H9 (cell line): ENCODE data around the gene RAET1L. TPM values are rescaled to one million over a fixed set of nuclear protein-coding genes. Genes with fewer than 3 reads are reported as not detected.

Experiments used
- DNase-seq: peaks from one replicate; pipeline ENCODE4 v3.0.0-alpha.2; 2017
- H2AFZ ChIP-seq: one replicate; pipeline ENCODE4 v1.6.1; 2013; ENCODE audit warnings: mild to moderate bottlenecking, low read length, control low read depth, moderate library complexity
- H2AK5ac ChIP-seq: 2 replicates; pipeline ENCODE4 v1.6.1; 2013; ENCODE audit warnings: low read length, control low read depth, mixed read lengths; ENCODE audit not compliant: insufficient read length
- H2BK120ac ChIP-seq: one replicate; pipeline ENCODE4 v1.6.1; 2013; ENCODE audit warnings: low read depth, mild to moderate bottlenecking, low read length, control low read depth, inconsistent platforms; ENCODE audit not compliant: poor library complexity, severe bottlenecking
- H2BK12ac ChIP-seq: 2 replicates; pipeline ENCODE4 v1.6.1; 2013; ENCODE audit warnings: low read length, control low read depth, mixed read lengths, low read depth; ENCODE audit not compliant: insufficient read length
- H2BK15ac ChIP-seq: 2 replicates; pipeline ENCODE4 v1.6.1; 2013; ENCODE audit warnings: low read depth, low read length, control low read depth
- H2BK20ac ChIP-seq: one replicate; pipeline ENCODE4 v1.6.1; 2013; ENCODE audit warnings: low read depth, mild to moderate bottlenecking, low read length, control low read depth, inconsistent platforms; ENCODE audit not compliant: poor library complexity, severe bottlenecking
- H2BK5ac ChIP-seq: 2 replicates; pipeline ENCODE4 v1.6.1; 2013; ENCODE audit warnings: low read length, control low read depth, mixed read lengths; ENCODE audit not compliant: insufficient read length
- H3K14ac ChIP-seq: 2 replicates; pipeline ENCODE4 v1.6.1; 2013; ENCODE audit warnings: low read length, control low read depth; ENCODE audit not compliant: insufficient read depth
- H3K18ac ChIP-seq: 2 replicates; pipeline ENCODE4 v1.6.1; 2013; ENCODE audit warnings: low read depth, mild to moderate bottlenecking, mixed read lengths, low read length, control low read depth; ENCODE audit not compliant: insufficient read length
- H3K23ac ChIP-seq: 2 replicates; pipeline ENCODE4 v1.6.1; 2013; ENCODE audit warnings: low read length, control low read depth, mixed read lengths, low read depth; ENCODE audit not compliant: insufficient read length
- H3K23me2 ChIP-seq: 2 replicates; pipeline ENCODE4 v1.6.1; 2013; ENCODE audit warnings: low read depth, mild to moderate bottlenecking, mixed read lengths, low read length, control low read depth; ENCODE audit not compliant: insufficient read length, poor library complexity, severe bottlenecking
- H3K27ac ChIP-seq: 2 replicates; pipeline ENCODE4 v1.5.1; 2013; ENCODE audit warnings: low read length, control low read depth, mixed read lengths, low read depth; ENCODE audit not compliant: insufficient read length
- H3K27me3 ChIP-seq: 2 replicates; pipeline ENCODE4 v1.6.1; 2013; ENCODE audit warnings: low read length, control low read depth, inconsistent platforms; ENCODE audit not compliant: insufficient read depth
- H3K4ac ChIP-seq: 2 replicates; pipeline ENCODE4 v1.6.1; 2013; ENCODE audit warnings: low read depth, mild to moderate bottlenecking, control low read depth, inconsistent platforms, low read length, moderate library complexity
- H3K4me1 ChIP-seq: 2 replicates; pipeline ENCODE4 v1.6.1; 2013; ENCODE audit warnings: low read length, control low read depth, inconsistent platforms; ENCODE audit not compliant: insufficient read depth
- H3K4me2 ChIP-seq: 2 replicates; pipeline ENCODE4 v1.6.1; 2013; ENCODE audit warnings: low read length, control low read depth, mixed read lengths; ENCODE audit not compliant: insufficient read length, insufficient read depth
- H3K56ac ChIP-seq: 2 replicates; pipeline ENCODE4 v1.6.1; 2013; ENCODE audit warnings: low read depth, mild to moderate bottlenecking, mixed read lengths, low read length, control low read depth; ENCODE audit not compliant: insufficient read length
- H3K79me1 ChIP-seq: 2 replicates; pipeline ENCODE4 v1.6.1; 2013; ENCODE audit warnings: low read depth, mild to moderate bottlenecking, moderate library complexity, low read length, control low read depth, inconsistent platforms; ENCODE audit not compliant: insufficient read depth, poor library complexity, severe bottlenecking
- H3K79me2 ChIP-seq: 2 replicates; pipeline ENCODE4 v1.6.1; 2013; ENCODE audit warnings: low read length, control low read depth, inconsistent platforms; ENCODE audit not compliant: insufficient read depth
- H3K9ac ChIP-seq: 2 replicates; pipeline ENCODE4 v1.6.1; 2013; ENCODE audit warnings: low read length, control low read depth, mixed read lengths; ENCODE audit not compliant: insufficient read length; ENCODE audit errors: extremely low read depth
- H3K9me3 ChIP-seq: one replicate; pipeline ENCODE4 v1.6.1; 2013; ENCODE audit warnings: low read depth, low read length, inconsistent platforms; ENCODE audit not compliant: control insufficient read depth
- H3T11ph ChIP-seq: one replicate; pipeline ENCODE4 v1.6.1; 2013; ENCODE audit warnings: mild to moderate bottlenecking, low read length, control low read depth, inconsistent platforms
- H4K20me1 ChIP-seq: one replicate; pipeline ENCODE4 v1.6.1; 2013; ENCODE audit not compliant: control insufficient read depth, insufficient read length, insufficient read depth
- H4K5ac ChIP-seq: 2 replicates; pipeline ENCODE4 v1.6.1; 2013; ENCODE audit warnings: low read depth, mild to moderate bottlenecking, mixed read lengths, low read length, control low read depth; ENCODE audit not compliant: insufficient read length
- H4K8ac ChIP-seq: replicated peaks from 2 replicates; pipeline ENCODE4 v1.6.1; 2013; ENCODE audit warnings: low read length, control low read depth, mixed read lengths, low read depth; ENCODE audit not compliant: insufficient read length
- H4K91ac ChIP-seq: 2 replicates; pipeline ENCODE4 v1.6.1; 2013; ENCODE audit warnings: low read depth, mild to moderate bottlenecking, moderate library complexity, mixed read lengths, low read length, control low read depth; ENCODE audit not compliant: insufficient read length
- H3K27ac Mint-ChIP-seq, 3 experiments: 2 replicates in 2 of 3; 3 replicates in 1 of 3; pipeline ENCODE4 v1.8.0; 2020 to 2021; ENCODE audit warnings: mixed read lengths in 3 of 3, mild to moderate bottlenecking in 1 of 3, moderate library complexity in 1 of 3
- H3K27me3 Mint-ChIP-seq: 2 replicates; pipeline ENCODE4 v1.8.0; 2021; ENCODE audit warnings: low read depth, mild to moderate bottlenecking, moderate library complexity, mixed read lengths
- H3K36me3 Mint-ChIP-seq, 3 experiments: 2 replicates in 2 of 3; 3 replicates in 1 of 3; pipeline ENCODE4 v1.8.0; 2020 to 2021; ENCODE audit warnings: low read depth in 3 of 3, mixed read lengths in 3 of 3; ENCODE audit not compliant: insufficient read depth in 1 of 3
- H3K4me1 Mint-ChIP-seq, 2 experiments: 2 replicates each; pipeline ENCODE4 v1.8.0; 2020; ENCODE audit warnings: mixed read lengths in 2 of 2
- H3K4me3 Mint-ChIP-seq, 2 experiments: 2 replicates in 1 of 2; 3 replicates in 1 of 2; pipeline ENCODE4 v1.8.0; 2020 to 2021; ENCODE audit warnings: mild to moderate bottlenecking in 2 of 2, mixed read lengths in 2 of 2, moderate library complexity in 1 of 2
- H3K9me3 Mint-ChIP-seq, 2 experiments: 2 replicates in 1 of 2; 3 replicates in 1 of 2; pipeline ENCODE4 v1.8.0; 2020; ENCODE audit warnings: mild to moderate bottlenecking in 2 of 2, mixed read lengths in 2 of 2, moderate library complexity in 1 of 2
- WGBS: extraction: QIAGEN DNeasy Blood & Tissue Kit; methylation state at CpG from one replicate; pipeline ENCODE4 v1.1.7; 2013; ENCODE audit warnings: missing lambda C conversion rate, low lambda C conversion rate, mixed read lengths; ENCODE audit not compliant: insufficient read length; ENCODE audit errors: extremely low coverage; 5-methylcytosine and 5-hydroxymethylcytosine counted together
- total RNA-seq: library from RNA; stranded (reverse); gene quantifications from 2 replicates; pipeline ENCODE4 v1.2.1, GENCODE V29; 2021
- TF ChIP-seq, protein P1 (sequence below): fragments of 200-600 bp; sonication (generic); conservative IDR thresholded peaks from 3 replicates; pipeline ENCODE4 v1.8.0; 2021; ENCODE audit warnings: antibody characterized with exemption, mild to moderate bottlenecking

The RAET1L gene
- total RNA-seq, 1 experiment from 2014 or later = not detected

DNA sequence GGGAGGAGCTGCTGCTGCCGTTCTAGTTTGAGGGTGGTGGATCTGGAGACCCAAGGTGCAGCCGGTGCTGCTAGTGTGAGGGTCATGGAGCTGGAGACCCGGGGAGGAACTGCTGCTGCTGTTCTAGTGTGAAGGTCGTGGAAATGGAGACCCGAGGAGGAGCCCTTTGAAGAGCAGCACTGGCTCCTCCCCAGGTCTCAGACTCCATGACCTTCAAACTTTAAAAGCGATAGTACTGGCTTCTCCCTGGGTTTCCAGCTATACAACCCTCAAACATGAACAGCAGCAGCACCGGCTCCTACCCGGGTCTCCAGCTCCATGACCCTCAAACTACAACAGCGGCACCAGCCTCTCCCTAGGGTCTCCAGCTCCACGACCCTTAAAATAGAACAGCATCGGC, 28.1 kb upstream of the RAET1L start:
- H3K56ac ChIP-seq = no peak overlapping the region
- no peak overlapping the region for H3K27ac Mint-ChIP-seq
- no peaks in the 10 kb centered on the region; the same call in 1 of the 2 replicates for H3K27me3 ChIP-seq
- no peaks in the 10 kb centered on the region for H3K4me1 Mint-ChIP-seq
- no peak overlapping the region for H4K5ac ChIP-seq
- peaks cover 0 to 5% (median 3%) of the 10 kb centered on the region in 3 experiments; a peak in 5 of 7 replicates for H3K36me3 Mint-ChIP-seq
- no peak overlapping the region for H4K91ac ChIP-seq
- peaks cover 60% of the 10 kb centered on the region for H3K27me3 Mint-ChIP-seq
- H3K79me1 ChIP-seq = no peaks in the 10 kb centered on the region
- H3K23me2 ChIP-seq = no peaks in the 10 kb centered on the region
- H3K14ac ChIP-seq = no peak overlapping the region
- no peak overlapping the region for H4K8ac ChIP-seq
- H2AK5ac ChIP-seq = no peak overlapping the region
- H2BK20ac ChIP-seq = no peak overlapping the region
- H2BK12ac ChIP-seq = no peak overlapping the region
- no peak overlapping the region for H2BK15ac ChIP-seq
- no peaks in the 10 kb centered on the region for H4K20me1 ChIP-seq
- TF ChIP-seq, protein P1, sequence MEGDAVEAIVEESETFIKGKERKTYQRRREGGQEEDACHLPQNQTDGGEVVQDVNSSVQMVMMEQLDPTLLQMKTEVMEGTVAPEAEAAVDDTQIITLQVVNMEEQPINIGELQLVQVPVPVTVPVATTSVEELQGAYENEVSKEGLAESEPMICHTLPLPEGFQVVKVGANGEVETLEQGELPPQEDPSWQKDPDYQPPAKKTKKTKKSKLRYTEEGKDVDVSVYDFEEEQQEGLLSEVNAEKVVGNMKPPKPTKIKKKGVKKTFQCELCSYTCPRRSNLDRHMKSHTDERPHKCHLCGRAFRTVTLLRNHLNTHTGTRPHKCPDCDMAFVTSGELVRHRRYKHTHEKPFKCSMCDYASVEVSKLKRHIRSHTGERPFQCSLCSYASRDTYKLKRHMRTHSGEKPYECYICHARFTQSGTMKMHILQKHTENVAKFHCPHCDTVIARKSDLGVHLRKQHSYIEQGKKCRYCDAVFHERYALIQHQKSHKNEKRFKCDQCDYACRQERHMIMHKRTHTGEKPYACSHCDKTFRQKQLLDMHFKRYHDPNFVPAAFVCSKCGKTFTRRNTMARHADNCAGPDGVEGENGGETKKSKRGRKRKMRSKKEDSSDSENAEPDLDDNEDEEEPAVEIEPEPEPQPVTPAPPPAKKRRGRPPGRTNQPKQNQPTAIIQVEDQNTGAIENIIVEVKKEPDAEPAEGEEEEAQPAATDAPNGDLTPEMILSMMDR = no peak
- no peak overlapping the region for H3K4me3 Mint-ChIP-seq
- no peak overlapping the region for H3K9ac ChIP-seq
- no peak overlapping the region for H2BK5ac ChIP-seq
- H3K4me2 ChIP-seq = no peak overlapping the region
- H2BK120ac ChIP-seq = no peak overlapping the region
- peaks cover 29 to 32% of the 10 kb centered on the region in 2 experiments for H3K9me3 Mint-ChIP-seq
- no peak for DNase-seq
- H3K4ac ChIP-seq = no peak overlapping the region
- no peak overlapping the region for H3T11ph ChIP-seq
- no peak overlapping the region for H3K27ac ChIP-seq
- WGBS = no CpG with 5 or more reads among the region's 11 CpGs
- no peaks in the 10 kb centered on the region for H3K9me3 ChIP-seq
- no peaks in the 10 kb centered on the region for H3K79me2 ChIP-seq
- H3K4me1 ChIP-seq = no peaks in the 10 kb centered on the region
- no peak overlapping the region for H3K18ac ChIP-seq
- no peak overlapping the region for H3K23ac ChIP-seq
- H2AFZ ChIP-seq = no peak overlapping the region
